Lung (tissue), 12 donors: Measurements from ENCODE around the gene GRIK3. TPM values are rescaled to one million over a fixed set of nuclear protein-coding genes. Genes with fewer than 3 reads are reported as not detected.
A peak's percentile ranks its signal among the peaks of the same experiment; 100 is the strongest.

Experiments
- ATAC-seq: fragments of 200-7000 bp; cut with Tn5 transposase; one replicate; pipeline ENCODE4 v1.9.1; 2020; ENCODE audit warnings: moderate number of reproducible peaks; ENCODE audit not compliant: insufficient read depth, low FRiP score
- DNase-seq, 3 donors: peaks; one replicate each; pipeline ENCODE4 v3.0.0-alpha.2; 2013 to 2017
- H3K27ac ChIP-seq, 2 donors: one replicate each; pipeline ENCODE4 v1.5.1; 2013; ENCODE audit warnings: mild to moderate bottlenecking in 2 of 2, moderate library complexity in 2 of 2, control low read depth in 1 of 2, inconsistent platforms in 1 of 2, low read depth in 1 of 2, low read length in 1 of 2
- H3K27me3 ChIP-seq, 3 donors: one replicate each; pipeline ENCODE4 v1.5.1; 2013; ENCODE audit warnings: low read length in 2 of 3; ENCODE audit not compliant: control insufficient read depth in 3 of 3, insufficient read depth in 3 of 3
- H3K36me3 ChIP-seq, 4 donors: one replicate each; pipeline ENCODE4 v1.5.1; 2013; ENCODE audit warnings: low read length in 4 of 4, mild to moderate bottlenecking in 1 of 4, moderate library complexity in 1 of 4; ENCODE audit not compliant: control insufficient read depth in 4 of 4, insufficient read depth in 4 of 4
- H3K4me1 ChIP-seq, 5 donors: one replicate each; pipeline ENCODE4 v1.5.1; 2013; ENCODE audit warnings: low read length in 5 of 5, mild to moderate bottlenecking in 2 of 5, moderate library complexity in 1 of 5; ENCODE audit not compliant: control insufficient read depth in 5 of 5, insufficient read depth in 5 of 5
- H3K4me3 ChIP-seq: one replicate; pipeline ENCODE4 v1.5.1; 2013; ENCODE audit warnings: mild to moderate bottlenecking, control low read depth, moderate library complexity
- H3K9ac ChIP-seq, 2 donors: one replicate each; pipeline ENCODE4 v1.5.1; 2013; ENCODE audit warnings: low read length in 2 of 2, control low read depth in 1 of 2; ENCODE audit not compliant: insufficient read depth in 1 of 2
- H3K9me3 ChIP-seq, 4 donors: one replicate each; pipeline ENCODE4 v1.5.1; 2013; ENCODE audit warnings: low read length in 3 of 4, mild to moderate bottlenecking in 1 of 4, moderate library complexity in 1 of 4; ENCODE audit not compliant: control insufficient read depth in 4 of 4, insufficient read depth in 3 of 4
- WGBS, 2 donors: extraction: QIAGEN DNeasy Blood & Tissue Kit; methylation state at CpG; one replicate each; pipeline ENCODE4 v1.1.7; 2013; 5-methylcytosine and 5-hydroxymethylcytosine counted together
- polyA plus RNA-seq, 2 donors: library from polyadenylated mRNA; stranded (reverse); fragments of 200-250 nt; gene quantifications; one replicate each; pipeline ENCODE4 v1.2.1, GENCODE V29; 2013
- total RNA-seq, 2 donors: library from RNA; depleted of rRNA in 1 of 2; stranded (reverse); fragments of >200 nt in 1 of 2; gene quantifications; one replicate each; pipeline ENCODE4 v1.2.1, GENCODE V29; 2014 to 2021
- TF ChIP-seq, protein P1 (sequence below): IDR thresholded peaks from 2 replicates; pipeline ENCODE4 v1.5.1; 2012; ENCODE audit warnings: mild to moderate bottlenecking; ENCODE audit errors: control extremely low read depth, extremely low read depth
- donor health status: control.
- donor health status: control.
- donor health status: Bipolar disorder and iron deficiency.
- donor health status: healthy.
- donor health status: DM: yes; HTN: yes; CAD: no.

GRIK3 gene
- total and polyA plus RNA-seq, 4 donors = 0.01 to 0.40 (median 0.07) TPM

DNA sequence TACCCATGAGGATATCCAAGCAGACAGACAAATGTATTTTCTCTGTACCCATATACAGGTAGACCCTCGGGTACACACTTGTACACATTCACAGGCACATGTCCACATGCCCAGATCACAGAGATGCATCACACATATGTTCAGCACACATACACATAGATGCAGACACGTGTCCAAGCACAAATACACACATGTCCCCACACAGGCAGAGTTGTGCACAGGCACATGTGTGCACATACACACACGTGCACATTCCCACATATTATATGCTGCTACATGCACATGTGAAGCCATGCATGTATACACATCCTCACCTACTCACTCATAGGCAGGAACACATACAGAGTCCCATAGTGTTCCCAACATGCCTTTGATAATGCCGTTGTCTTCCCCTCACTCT is 219.5 kb downstream of the GRIK3 start:
- 75 to 79% methylated on average over 4 of the region's 4 CpGs for WGBS, 2 donors
- Histone ChIP-seq H3K36me3 (no peaks in the 10 kb centered on the region), H3K4me3 (no peak overlapping the region), H3K4me1 (no peaks in the 10 kb centered on the region), H3K27me3 (peaks cover 0 to 14% (median 3%) of the 10 kb centered on the region in 3 donors), H3K9me3 (no peaks in the 10 kb centered on the region), H3K27ac (no peak overlapping the region), H3K9ac (no peak overlapping the region)
- ATAC-seq (no peak), DNase-seq (no peak)
- TF ChIP-seq, protein P1, sequence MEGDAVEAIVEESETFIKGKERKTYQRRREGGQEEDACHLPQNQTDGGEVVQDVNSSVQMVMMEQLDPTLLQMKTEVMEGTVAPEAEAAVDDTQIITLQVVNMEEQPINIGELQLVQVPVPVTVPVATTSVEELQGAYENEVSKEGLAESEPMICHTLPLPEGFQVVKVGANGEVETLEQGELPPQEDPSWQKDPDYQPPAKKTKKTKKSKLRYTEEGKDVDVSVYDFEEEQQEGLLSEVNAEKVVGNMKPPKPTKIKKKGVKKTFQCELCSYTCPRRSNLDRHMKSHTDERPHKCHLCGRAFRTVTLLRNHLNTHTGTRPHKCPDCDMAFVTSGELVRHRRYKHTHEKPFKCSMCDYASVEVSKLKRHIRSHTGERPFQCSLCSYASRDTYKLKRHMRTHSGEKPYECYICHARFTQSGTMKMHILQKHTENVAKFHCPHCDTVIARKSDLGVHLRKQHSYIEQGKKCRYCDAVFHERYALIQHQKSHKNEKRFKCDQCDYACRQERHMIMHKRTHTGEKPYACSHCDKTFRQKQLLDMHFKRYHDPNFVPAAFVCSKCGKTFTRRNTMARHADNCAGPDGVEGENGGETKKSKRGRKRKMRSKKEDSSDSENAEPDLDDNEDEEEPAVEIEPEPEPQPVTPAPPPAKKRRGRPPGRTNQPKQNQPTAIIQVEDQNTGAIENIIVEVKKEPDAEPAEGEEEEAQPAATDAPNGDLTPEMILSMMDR = no peak

DNA sequence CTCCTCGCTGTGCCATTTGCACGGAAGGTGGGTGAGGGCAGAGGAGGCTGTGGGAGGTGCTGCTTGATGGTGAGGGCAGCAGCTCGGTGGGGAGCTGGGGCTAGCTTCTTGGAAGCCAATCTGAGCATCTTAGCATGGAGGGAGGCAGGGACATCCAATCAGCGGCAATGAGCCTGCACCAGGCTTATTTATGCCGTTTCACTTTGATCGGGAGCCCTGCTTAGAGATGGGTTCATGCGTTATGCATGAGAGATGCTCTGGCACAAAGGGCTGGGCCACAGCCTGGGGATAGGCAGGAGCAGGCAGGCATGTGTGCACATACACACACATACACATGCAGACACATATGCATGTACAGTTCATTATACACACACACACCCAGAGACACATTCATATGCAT is 220.2 kb downstream of the GRIK3 start:
- DNase-seq (no peak), ATAC-seq (no peak)
- no peak overlapping the region for H3K4me3 ChIP-seq
- 87 to 93% methylated on average over 7 of the region's 7 CpGs for WGBS, 2 donors
- H3K4me1 ChIP-seq = no peaks in the 10 kb centered on the region
- H3K27me3 ChIP-seq = peaks cover 0 to 17% (median 3%) of the 10 kb centered on the region in 3 donors
- TF ChIP-seq, protein P1 = no peak
- H3K27ac ChIP-seq = no peak overlapping the region
- H3K36me3 ChIP-seq = no peaks in the 10 kb centered on the region
- H3K9ac ChIP-seq = no peak overlapping the region
- H3K9me3 ChIP-seq = no peaks in the 10 kb centered on the region

DNA sequence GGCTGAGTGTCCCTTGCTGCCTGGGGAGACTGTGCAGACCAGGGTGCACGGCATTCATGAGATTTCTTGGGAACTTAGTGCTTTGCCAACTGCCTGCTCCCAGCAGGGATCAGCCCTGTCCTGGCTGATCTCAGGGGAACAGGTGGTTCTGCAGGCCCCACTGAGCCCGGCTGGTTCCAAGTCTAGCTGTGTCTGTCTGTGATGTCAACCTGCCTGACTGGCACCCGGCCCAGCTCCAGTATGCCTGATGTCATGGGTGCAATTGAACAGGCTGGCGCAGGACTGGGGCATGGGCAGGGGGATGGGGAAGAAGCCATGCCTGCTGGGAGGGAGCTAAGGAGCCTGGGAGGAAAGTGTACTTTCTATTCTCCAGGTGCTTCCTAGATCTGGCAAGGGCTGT is 227.1 kb downstream of the GRIK3 start:
- TF ChIP-seq, protein P1 = no peak
- WGBS, 2 donors = 75 to 79% methylated on average over 4 of the region's 4 CpGs
- Histone ChIP-seq H3K9me3 (no peaks in the 10 kb centered on the region), H3K4me1 (no peaks in the 10 kb centered on the region), H3K27me3 (peaks cover 0 to 7% (median 0%) of the 10 kb centered on the region in 3 donors), H3K4me3 (no peak overlapping the region), H3K9ac (no peak overlapping the region), H3K36me3 (no peaks in the 10 kb centered on the region), H3K27ac (no peak overlapping the region)
- ATAC-seq (no peak), DNase-seq (no peak)

DNA sequence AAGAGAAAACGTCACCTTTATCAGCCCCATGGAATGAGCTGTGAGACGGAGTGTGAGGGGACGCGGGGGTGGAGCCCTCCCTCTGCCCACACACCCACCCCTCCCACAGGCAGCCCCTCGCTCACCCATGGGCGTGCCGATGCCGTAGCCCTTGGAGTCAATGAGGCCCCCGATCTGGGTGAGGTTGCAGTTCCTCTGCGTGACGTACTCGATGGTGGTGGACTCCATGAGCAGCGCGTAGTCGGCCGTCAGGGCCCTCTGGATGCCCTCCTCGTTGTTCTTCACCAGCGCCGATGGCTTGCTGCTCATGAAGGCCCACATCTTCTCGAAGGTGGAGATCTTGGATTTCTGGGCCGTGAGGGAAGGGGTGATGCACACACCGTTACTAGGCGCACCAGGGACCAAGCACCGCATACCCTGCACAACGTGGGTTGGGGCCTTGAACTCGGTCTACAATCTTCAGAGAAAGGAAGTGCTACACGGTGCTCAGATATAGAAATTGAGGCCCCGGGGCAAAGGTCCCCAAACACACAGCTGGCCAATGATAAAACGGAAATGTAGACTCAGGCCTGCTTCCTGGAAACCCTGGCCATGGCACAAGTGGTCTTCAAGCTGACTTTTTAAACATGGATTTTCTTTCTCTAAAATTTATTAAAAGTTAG is 228.2 kb downstream of the GRIK3 start:
- Histone ChIP-seq H3K4me3 (no peak overlapping the region), H3K27me3 (peaks cover 0 to 7% (median 0%) of the 10 kb centered on the region in 3 donors), H3K9ac (no peak overlapping the region), H3K9me3 (no peaks in the 10 kb centered on the region), H3K36me3 (no peaks in the 10 kb centered on the region), H3K27ac (no peak overlapping the region), H3K4me1 (no peaks in the 10 kb centered on the region)
- TF ChIP-seq, protein P1 = no peak
- DNase-seq (peak in 2 of 3 donors; percentile 22 to 33), ATAC-seq (no peak)
- 78 to 81% methylated on average over 29 of the region's 29 CpGs for WGBS, 2 donors
